ENCODE data around the gene ZNF692.

DNA sequence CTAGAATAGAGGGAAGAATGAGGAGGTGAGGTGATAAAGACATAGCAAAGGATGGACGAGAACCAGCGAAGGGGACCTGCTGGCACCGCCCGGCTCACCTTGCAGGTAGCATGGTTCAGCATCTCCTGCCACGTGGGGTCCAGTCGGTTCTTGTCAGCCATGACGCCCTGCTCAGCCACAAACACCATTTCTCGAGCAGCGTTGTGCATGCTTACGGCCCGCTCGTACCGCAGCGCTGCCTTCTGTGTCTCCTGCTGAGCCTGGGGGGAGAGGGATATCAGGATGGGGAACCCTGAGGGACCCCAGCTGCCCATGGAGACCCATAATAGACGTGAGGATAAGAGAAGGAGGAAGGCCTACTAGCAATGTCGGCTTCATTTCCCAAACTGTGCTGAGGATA lies 44.5 kb downstream of the ZNF692 start:
- TF ChIP-seq, protein P1, sequence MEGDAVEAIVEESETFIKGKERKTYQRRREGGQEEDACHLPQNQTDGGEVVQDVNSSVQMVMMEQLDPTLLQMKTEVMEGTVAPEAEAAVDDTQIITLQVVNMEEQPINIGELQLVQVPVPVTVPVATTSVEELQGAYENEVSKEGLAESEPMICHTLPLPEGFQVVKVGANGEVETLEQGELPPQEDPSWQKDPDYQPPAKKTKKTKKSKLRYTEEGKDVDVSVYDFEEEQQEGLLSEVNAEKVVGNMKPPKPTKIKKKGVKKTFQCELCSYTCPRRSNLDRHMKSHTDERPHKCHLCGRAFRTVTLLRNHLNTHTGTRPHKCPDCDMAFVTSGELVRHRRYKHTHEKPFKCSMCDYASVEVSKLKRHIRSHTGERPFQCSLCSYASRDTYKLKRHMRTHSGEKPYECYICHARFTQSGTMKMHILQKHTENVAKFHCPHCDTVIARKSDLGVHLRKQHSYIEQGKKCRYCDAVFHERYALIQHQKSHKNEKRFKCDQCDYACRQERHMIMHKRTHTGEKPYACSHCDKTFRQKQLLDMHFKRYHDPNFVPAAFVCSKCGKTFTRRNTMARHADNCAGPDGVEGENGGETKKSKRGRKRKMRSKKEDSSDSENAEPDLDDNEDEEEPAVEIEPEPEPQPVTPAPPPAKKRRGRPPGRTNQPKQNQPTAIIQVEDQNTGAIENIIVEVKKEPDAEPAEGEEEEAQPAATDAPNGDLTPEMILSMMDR (IDR thresholded peaks at IDR 0.05 in 4 of 5, conservative IDR thresholded peaks at IDR 0.05 in 1 of 5), result no peak
- no peak for TF ChIP-seq POLR2A (IDR thresholded peaks at IDR 0.05)

Data from gastrocnemius medialis (tissue), 4 donors.